GM12892 (cell line): ENCODE results near the gene CUL9.

Experiments used
- POLR2A ChIP-seq: IDR thresholded peaks from 2 replicates; pipeline ENCODE4 v1.6.1; 2011; ENCODE audit warnings: low read depth, low read length, control low read depth
- POLR2AphosphoS5 ChIP-seq: IDR thresholded peaks from 2 replicates; pipeline ENCODE4 v1.6.1; 2011; ENCODE audit warnings: low read depth, low read length, control low read depth
- TAF1 ChIP-seq: IDR thresholded peaks from 2 replicates; pipeline ENCODE4 v1.6.1; 2011; ENCODE audit warnings: low read depth, mild to moderate bottlenecking, control low read depth, low read length, borderline replicate concordance

- TF ChIP-seq POLR2A (no peak), TAF1 (no peak), POLR2AphosphoS5 (no peak)
Observed at GRCh38 chr6:43255408-43256054, 73.5 kb downstream of the CUL9 start.
